ENCODE data around the gene UBQLN4.
"Not testable (repeated sequence)": the region's sequence is repeated elsewhere in the genome, so short reads cannot be mapped to it uniquely, and the experiment has no call there.

UBQLN4 gene

DNA sequence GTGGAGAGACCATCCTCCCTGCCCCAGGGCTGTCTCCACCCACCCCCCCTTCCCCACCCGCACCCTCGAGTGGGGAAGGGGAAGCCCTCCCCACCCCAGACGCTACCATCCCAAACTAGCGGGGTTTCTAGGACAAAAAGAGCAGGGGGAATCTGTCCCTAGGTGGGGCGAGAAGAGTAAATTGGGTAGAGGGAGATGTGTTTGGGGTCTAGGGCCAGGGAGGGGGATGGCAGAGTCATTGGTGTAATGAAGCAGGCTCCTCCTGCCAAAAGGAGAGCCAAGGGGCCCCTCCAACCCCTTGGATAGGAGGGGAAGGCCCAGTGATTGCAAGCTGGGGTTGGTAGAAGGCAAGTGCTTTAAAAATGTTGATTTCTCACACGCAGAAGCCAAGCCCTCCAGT, 18.7 kb upstream of the UBQLN4 start:
- H3K4me3 ChIP-seq (ENCODE audit: control insufficient read depth, low read depth, low read length), result no peak overlapping the region
- no peak for TF ChIP-seq CTCF (IDR thresholded peaks at IDR 0.05; ENCODE audit: control insufficient read depth, insufficient read depth, low read depth, low read length, missing control alignments)
- no peak for DNase-seq (ENCODE audit: low read depth)

GRCh38 chr1:156071332-156071816, 17.8 kb upstream of the UBQLN4 start:
- not testable (repeated sequence) for H3K4me3 ChIP-seq (ENCODE audit: control insufficient read depth, low read depth, low read length); DNase-seq (ENCODE audit: low read depth)

- no peak for TF ChIP-seq CTCF (IDR thresholded peaks at IDR 0.05; ENCODE audit: control insufficient read depth, insufficient read depth, low read depth, low read length, missing control alignments)
- DNase-seq (ENCODE audit: low read depth), result no peak
- no peak overlapping the region for H3K4me3 ChIP-seq (ENCODE audit: control insufficient read depth, low read depth, low read length)
These were observed 16.9 kb upstream of the UBQLN4 start for GRCh38 chr1:156070548-156070947.

GRCh38 chr1:156069490-156070455, 16.2 kb upstream of the UBQLN4 start:
- no peak for TF ChIP-seq CTCF (IDR thresholded peaks at IDR 0.05; ENCODE audit: control insufficient read depth, insufficient read depth, low read depth, low read length, missing control alignments)
- DNase-seq (ENCODE audit: low read depth), result no peak
- no peak overlapping the region for H3K4me3 ChIP-seq (ENCODE audit: control insufficient read depth, low read depth, low read length)

DNA sequence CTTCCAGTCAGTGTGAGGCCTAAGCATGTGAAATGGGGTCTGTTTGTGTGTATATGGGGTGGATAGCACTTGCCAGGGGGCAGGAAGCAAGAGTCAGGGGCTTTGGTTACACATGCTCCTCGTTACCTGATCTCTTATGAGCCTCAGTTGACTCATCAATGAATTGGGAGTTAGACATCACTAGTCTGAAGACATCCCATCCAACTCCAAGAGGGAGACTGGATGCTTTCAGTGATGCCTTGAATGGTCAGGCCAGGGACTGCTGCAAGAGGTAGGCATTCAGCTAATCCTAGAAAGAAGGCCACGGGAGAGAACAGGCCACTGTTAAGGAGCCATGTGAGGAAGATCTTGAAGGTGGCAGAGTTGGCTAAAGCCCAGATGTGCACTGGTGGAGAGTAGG, 13.7 kb upstream of the UBQLN4 start:
- no peak for DNase-seq (ENCODE audit: low read depth)
- no peak for TF ChIP-seq CTCF (IDR thresholded peaks at IDR 0.05; ENCODE audit: control insufficient read depth, insufficient read depth, low read depth, low read length, missing control alignments)
- H3K4me3 ChIP-seq (ENCODE audit: control insufficient read depth, low read depth, low read length), result no peak overlapping the region

- no peak for TF ChIP-seq CTCF (IDR thresholded peaks at IDR 0.05; ENCODE audit: control insufficient read depth, insufficient read depth, low read depth, low read length, missing control alignments)
- DNase-seq (ENCODE audit: low read depth), result no peak
- H3K4me3 ChIP-seq (ENCODE audit: control insufficient read depth, low read depth, low read length), result no peak overlapping the region
These were observed 12.3 kb upstream of the UBQLN4 start for GRCh38 chr1:156065871-156066270.

DNA sequence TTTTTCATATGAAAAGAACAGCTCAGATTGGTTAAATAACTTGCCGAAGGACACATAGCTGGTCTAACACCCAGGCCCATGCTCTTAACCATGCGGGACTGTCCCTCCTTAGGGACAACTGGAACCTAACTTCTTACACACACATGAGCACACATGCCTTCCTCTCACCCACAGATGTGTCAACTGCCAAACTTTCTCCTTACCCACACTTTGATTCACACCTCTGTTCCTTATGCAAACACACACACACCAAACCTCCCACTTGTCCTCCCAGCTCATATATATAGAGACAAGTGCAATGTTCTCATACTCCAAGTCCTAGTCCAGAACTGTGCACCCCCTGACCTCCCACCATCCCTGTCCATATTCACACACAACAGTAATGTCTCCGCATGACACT, 11.6 kb upstream of the UBQLN4 start:
- DNase-seq (ENCODE audit: low read depth), result no peak
- no peak for TF ChIP-seq CTCF (IDR thresholded peaks at IDR 0.05; ENCODE audit: control insufficient read depth, insufficient read depth, low read depth, low read length, missing control alignments)
- H3K4me3 ChIP-seq (ENCODE audit: control insufficient read depth, low read depth, low read length), result no peak overlapping the region

All from AG09309 (cell line).